ENCODE data around the gene ZNF568. TPM values are rescaled to one million over a fixed set of nuclear protein-coding genes. Genes with fewer than 3 reads are reported as not detected.

ZNF568 gene
- total RNA-seq, 3 donors from 2014 or later (not counting 1 experiment from before 2014, with no cell fraction given), result 9.4 to 15.5 (median 15.3) TPM

DNA sequence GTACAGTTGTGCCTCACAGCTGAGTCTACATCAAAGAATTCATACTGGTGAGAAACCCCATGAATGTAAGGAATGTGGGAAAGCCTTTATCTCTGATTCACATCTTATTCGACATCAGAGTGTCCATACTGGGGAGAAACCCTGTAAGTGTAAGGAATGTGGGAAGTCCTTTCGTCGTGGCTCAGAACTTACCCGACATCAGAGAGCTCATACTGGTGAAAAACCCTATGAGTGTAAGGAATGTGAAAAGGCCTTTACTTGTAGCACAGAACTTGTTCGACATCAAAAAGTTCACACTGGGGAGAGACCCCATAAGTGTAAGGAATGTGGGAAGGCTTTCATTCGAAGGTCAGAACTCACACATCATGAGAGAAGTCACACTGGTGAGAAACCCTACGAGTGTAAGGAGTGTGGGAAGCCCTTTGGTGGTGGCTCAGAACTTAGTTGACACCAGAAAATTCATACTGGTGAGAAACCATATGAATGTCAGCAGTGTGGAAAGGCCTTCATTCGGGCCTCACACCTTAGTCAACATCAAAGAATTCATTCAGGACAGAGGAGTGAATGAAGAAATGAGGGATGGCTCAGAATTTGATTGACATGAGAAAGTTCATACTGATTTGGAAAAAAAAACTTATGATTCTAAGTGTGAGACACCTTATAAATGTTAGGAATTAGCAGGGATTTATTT, 81.2 kb downstream of the ZNF568 start:
- DNase-seq, result no peak
- Histone ChIP-seq H3K27me3 (ENCODE audit: control insufficient read depth, insufficient read depth, low read length) (no peaks in the 10 kb centered on the region), H3K9me3 (ENCODE audit: control insufficient read depth, insufficient read depth, low read length) (peaks cover 39% of the 10 kb centered on the region), H3K36me3 (ENCODE audit: control insufficient read depth, insufficient read depth, low read length) (peaks cover 36% of the 10 kb centered on the region), H3K4me3 (ENCODE audit: low read length) (no peak overlapping the region), H3K4me1 (ENCODE audit: control insufficient read depth, insufficient read depth, low read length) (no peaks in the 10 kb centered on the region), H3K27ac (ENCODE audit: low read length) (no peak overlapping the region)
- Mint-ChIP-seq H3K4me3 (no peak overlapping the region), H3K4me1 (no peaks in the 10 kb centered on the region), H3K27me3 (ENCODE audit: low read depth in 2 of 2) (no peaks in the 10 kb centered on the region), H3K9me3 (peaks cover 17 to 35% of the 10 kb centered on the region in 2 donors), H3K36me3 (peaks cover 56% of the 10 kb centered on the region), H3K27ac (no peak overlapping the region)
- WGBS (ENCODE audit: insufficient coverage), result 90% methylated on average over 8 of the region's 8 CpGs
- intact Hi-C loops (cut with micrococcal nuclease), result no loop called here
- TF ChIP-seq, protein P1, sequence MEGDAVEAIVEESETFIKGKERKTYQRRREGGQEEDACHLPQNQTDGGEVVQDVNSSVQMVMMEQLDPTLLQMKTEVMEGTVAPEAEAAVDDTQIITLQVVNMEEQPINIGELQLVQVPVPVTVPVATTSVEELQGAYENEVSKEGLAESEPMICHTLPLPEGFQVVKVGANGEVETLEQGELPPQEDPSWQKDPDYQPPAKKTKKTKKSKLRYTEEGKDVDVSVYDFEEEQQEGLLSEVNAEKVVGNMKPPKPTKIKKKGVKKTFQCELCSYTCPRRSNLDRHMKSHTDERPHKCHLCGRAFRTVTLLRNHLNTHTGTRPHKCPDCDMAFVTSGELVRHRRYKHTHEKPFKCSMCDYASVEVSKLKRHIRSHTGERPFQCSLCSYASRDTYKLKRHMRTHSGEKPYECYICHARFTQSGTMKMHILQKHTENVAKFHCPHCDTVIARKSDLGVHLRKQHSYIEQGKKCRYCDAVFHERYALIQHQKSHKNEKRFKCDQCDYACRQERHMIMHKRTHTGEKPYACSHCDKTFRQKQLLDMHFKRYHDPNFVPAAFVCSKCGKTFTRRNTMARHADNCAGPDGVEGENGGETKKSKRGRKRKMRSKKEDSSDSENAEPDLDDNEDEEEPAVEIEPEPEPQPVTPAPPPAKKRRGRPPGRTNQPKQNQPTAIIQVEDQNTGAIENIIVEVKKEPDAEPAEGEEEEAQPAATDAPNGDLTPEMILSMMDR (IDR thresholded peaks at IDR 0.05), result no peak
- ATAC-seq, result no peak

DNA sequence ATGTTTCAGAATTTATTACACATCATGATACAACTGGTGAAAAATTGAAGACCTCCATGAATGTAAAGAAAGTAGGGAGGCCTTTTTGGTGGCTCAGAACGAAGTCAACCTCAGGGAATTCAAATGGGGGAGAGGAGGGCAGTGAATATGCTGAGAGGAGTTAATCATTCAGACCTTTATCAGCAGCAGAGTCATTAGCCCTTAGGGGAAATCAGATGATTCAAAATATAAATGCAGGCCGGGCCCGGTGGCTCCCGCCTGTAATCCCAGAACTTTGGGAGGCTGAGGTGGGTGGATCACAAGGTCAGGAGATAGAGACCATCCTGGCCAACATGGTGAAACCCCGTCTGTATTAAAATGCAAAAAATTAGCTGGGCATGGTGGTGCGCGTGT, 81.7 kb downstream of the ZNF568 start:
- Mint-ChIP-seq H3K36me3 (peaks cover 51% of the 10 kb centered on the region), H3K4me3 (no peak overlapping the region), H3K27ac (no peak overlapping the region), H3K27me3 (ENCODE audit: low read depth in 2 of 2) (no peaks in the 10 kb centered on the region), H3K9me3 (peaks cover 17 to 32% of the 10 kb centered on the region in 2 donors), H3K4me1 (no peaks in the 10 kb centered on the region)
- intact Hi-C loops (cut with micrococcal nuclease), result no loop called here
- H3K9me3 ChIP-seq (ENCODE audit: control insufficient read depth, insufficient read depth, low read length), result peaks cover 39% of the 10 kb centered on the region
- TF ChIP-seq, protein P1 (IDR thresholded peaks at IDR 0.05), result no peak
- H3K36me3 ChIP-seq (ENCODE audit: control insufficient read depth, insufficient read depth, low read length), result peaks cover 32% of the 10 kb centered on the region
- no peaks in the 10 kb centered on the region for H3K27me3 ChIP-seq (ENCODE audit: control insufficient read depth, insufficient read depth, low read length)
- ATAC-seq, result no peak
- no peak overlapping the region for H3K4me3 ChIP-seq (ENCODE audit: low read length)
- DNase-seq, result no peak
- WGBS (ENCODE audit: insufficient coverage), result 94% methylated on average over 7 of the region's 7 CpGs
- H3K27ac ChIP-seq (ENCODE audit: low read length), result no peak overlapping the region
- H3K4me1 ChIP-seq (ENCODE audit: control insufficient read depth, insufficient read depth, low read length), result no peaks in the 10 kb centered on the region

DNA sequence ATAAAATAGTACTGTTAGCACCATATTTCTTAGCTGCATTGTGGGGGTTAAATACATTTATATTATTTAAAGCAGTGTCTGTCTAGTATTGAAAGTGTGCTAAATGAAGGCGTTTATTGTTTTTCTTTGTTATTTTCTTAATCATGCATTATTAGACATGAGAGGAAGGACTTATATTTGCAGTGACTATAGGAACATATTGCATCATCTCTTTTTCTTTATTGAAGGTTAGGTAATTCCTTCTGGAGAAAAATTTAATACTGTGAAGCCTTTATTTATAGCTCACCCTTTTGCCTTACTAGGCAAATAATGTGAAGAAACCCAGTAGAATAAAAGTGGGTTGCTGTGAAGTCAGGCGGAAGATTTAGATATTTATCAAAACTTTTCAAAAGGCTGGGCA, 83.2 kb downstream of the ZNF568 start:
- Histone ChIP-seq H3K27me3 (ENCODE audit: control insufficient read depth, insufficient read depth, low read length) (no peaks in the 10 kb centered on the region), H3K4me3 (ENCODE audit: low read length) (no peak overlapping the region), H3K27ac (ENCODE audit: low read length) (no peak overlapping the region), H3K36me3 (ENCODE audit: control insufficient read depth, insufficient read depth, low read length) (peaks cover 23% of the 10 kb centered on the region), H3K9me3 (ENCODE audit: control insufficient read depth, insufficient read depth, low read length) (peaks cover 48% of the 10 kb centered on the region), H3K4me1 (ENCODE audit: control insufficient read depth, insufficient read depth, low read length) (no peaks in the 10 kb centered on the region)
- DNase-seq, result no peak
- TF ChIP-seq, protein P1 (IDR thresholded peaks at IDR 0.05), result no peak
- WGBS (ENCODE audit: insufficient coverage), result 94% methylated on average over 1 of the region's 2 CpGs
- Mint-ChIP-seq H3K27ac (no peak overlapping the region), H3K36me3 (peaks cover 36% of the 10 kb centered on the region), H3K9me3 (peaks cover 10 to 18% of the 10 kb centered on the region in 2 donors), H3K4me3 (no peak overlapping the region), H3K27me3 (ENCODE audit: low read depth in 2 of 2) (no peaks in the 10 kb centered on the region), H3K4me1 (no peaks in the 10 kb centered on the region)
- no peak for ATAC-seq
- intact Hi-C loops (cut with micrococcal nuclease), result no loop called here
